Endothelial cell of umbilical vein (primary cell): Measurements from ENCODE around the gene NTF3. TPM values are rescaled to one million over a fixed set of nuclear protein-coding genes. Genes with fewer than 3 reads are reported as not detected.

Experiments
- BruUV-seq: library from RNA; stranded (reverse); fragments of 400-500 nt; replicated peaks from 2 replicates; lab custom pipeline; 2021; lab: Mats Ljungman, UMichigan
- CTCF ChIA-PET: fragments of 300-600, 350-600 bp; sonication (Branson Sonifier 250); formaldehyde crosslinking; loops from one replicate; lab custom pipeline; 2021; ENCODE audit warnings: antibody characterized with exemption, inconsistent platforms; lab: Charles Lee
- POLR2A ChIA-PET: fragments of 300-600, 350-600 bp; sonication (Branson Sonifier 250); formaldehyde crosslinking; loops from one replicate; lab custom pipeline; 2021; ENCODE audit warnings: antibody characterized with exemption, inconsistent platforms; lab: Charles Lee
- DNase-seq: peaks from one replicate; pipeline ENCODE4 v3.0.0-alpha.2; 2011; ENCODE audit warnings: low read depth, low spot score
- FAIRE-seq: peaks from 2 replicates; lab custom pipeline; 2011; peaks lifted over from hg19 to GRCh38; lab: Jason Lieb, UNC
- H2AFZ ChIP-seq: 2 replicates; pipeline ENCODE4 v1.6.0; 2012; ENCODE audit warnings: low read depth, low read length, control low read depth, inconsistent platforms
- H3K27ac ChIP-seq: 2 replicates; pipeline ENCODE4 v1.5.1; 2011; ENCODE audit warnings: low read depth, mild to moderate bottlenecking, control low read depth, low read length, moderate library complexity; ENCODE audit not compliant: insufficient read depth
- H3K27me3 ChIP-seq, 2 experiments: 2 replicates each; pipeline versions ENCODE4 v1.6.0 to v1.6.1; 2011; ENCODE audit warnings: low read length in 2 of 2, mixed read lengths in 1 of 2; ENCODE audit not compliant: control insufficient read depth in 2 of 2, insufficient read depth in 2 of 2
- H3K36me3 ChIP-seq, 2 experiments: 2 replicates in 1 of 2; 3 replicates in 1 of 2; pipeline ENCODE4 v1.5.1; 2011; ENCODE audit warnings: low read length in 2 of 2, mild to moderate bottlenecking in 1 of 2, moderate library complexity in 1 of 2; ENCODE audit not compliant: control insufficient read depth in 2 of 2, insufficient read depth in 2 of 2; ENCODE audit errors: extremely low read depth in 1 of 2
- H3K4me1 ChIP-seq: 3 replicates; pipeline ENCODE4 v1.5.1; 2011; ENCODE audit warnings: mild to moderate bottlenecking, low read length; ENCODE audit not compliant: control insufficient read depth, insufficient read depth; ENCODE audit errors: extremely low read depth
- H3K4me2 ChIP-seq: 2 replicates; pipeline ENCODE4 v1.6.1; 2011; ENCODE audit warnings: low read length, control low read depth, mixed read lengths; ENCODE audit not compliant: insufficient read depth
- H3K4me3 ChIP-seq, 3 experiments: fragments of 200-600 bp in 1 of 3; sonication (generic), shearing (Covaris generic) in 1 of 3; replicated peaks in 1 of 3; 2 replicates each; pipeline ENCODE4 v1.5.1; 2011 to 2016; ENCODE audit warnings: control low read depth in 3 of 3, low read length in 3 of 3, mild to moderate bottlenecking in 2 of 3, inconsistent platforms in 1 of 3, low read depth in 1 of 3, moderate library complexity in 1 of 3; ENCODE audit not compliant: insufficient read depth in 1 of 3
- H3K79me2 ChIP-seq: 2 replicates; pipeline ENCODE4 v1.6.0; 2012; ENCODE audit warnings: low read length, inconsistent platforms; ENCODE audit not compliant: control insufficient read depth, insufficient read depth
- H3K9ac ChIP-seq: replicated peaks from 2 replicates; pipeline ENCODE3; 2011; ENCODE audit warnings: low read length, control low read depth; ENCODE audit not compliant: insufficient read depth; ENCODE audit errors: extremely low read depth
- H3K9me1 ChIP-seq: replicated peaks from 3 replicates; pipeline ENCODE4 v1.6.0; 2011; ENCODE audit warnings: mild to moderate bottlenecking, low read length; ENCODE audit not compliant: control insufficient read depth, insufficient read depth; ENCODE audit errors: extremely low read depth
- H3K9me3 ChIP-seq: replicated peaks from 2 replicates; pipeline ENCODE4 v1.5.1; 2012; ENCODE audit warnings: low read length, inconsistent platforms; ENCODE audit not compliant: control insufficient read depth, insufficient read depth
- H4K20me1 ChIP-seq: replicated peaks from 2 replicates; pipeline ENCODE3; 2011; ENCODE audit warnings: mild to moderate bottlenecking, low read length; ENCODE audit not compliant: control insufficient read depth, insufficient read depth; ENCODE audit errors: extremely low read depth
- EZH2 ChIP-seq: IDR thresholded peaks from 2 replicates; pipeline ENCODE4 v1.6.1; 2012; ENCODE audit warnings: borderline replicate concordance, low read depth, mild to moderate bottlenecking, moderate library complexity, low read length, inconsistent platforms; ENCODE audit not compliant: severe bottlenecking
- FOS ChIP-seq: IDR thresholded peaks from 2 replicates; pipeline ENCODE4 v1.6.1; 2011; ENCODE audit warnings: mild to moderate bottlenecking, low read length, moderate library complexity, borderline replicate concordance; ENCODE audit not compliant: insufficient read depth
- GATA2 ChIP-seq: IDR thresholded peaks from 2 replicates; pipeline ENCODE4 v1.7.0; 2011; ENCODE audit warnings: low read depth, mild to moderate bottlenecking, moderate library complexity, mixed read lengths, low read length; ENCODE audit not compliant: insufficient read length, insufficient read depth
- JUN ChIP-seq: IDR thresholded peaks from 2 replicates; pipeline ENCODE4 v1.6.1; 2011; ENCODE audit warnings: borderline replicate concordance, low read depth; ENCODE audit not compliant: insufficient read length, insufficient read depth
- MAX ChIP-seq: IDR thresholded peaks from 2 replicates; pipeline ENCODE4 v1.6.1; 2011; ENCODE audit not compliant: insufficient read depth, insufficient read length
- MYC ChIP-seq: IDR thresholded peaks from one replicate; pipeline ENCODE4 v1.6.1; 2011; ENCODE audit warnings: mild to moderate bottlenecking, low read depth, low read length
- POLR2A ChIP-seq: IDR thresholded peaks from 2 replicates; pipeline ENCODE4 v1.6.1; 2012; ENCODE audit warnings: low read depth, mild to moderate bottlenecking, control low read depth, low read length
- POLR2AphosphoS5 ChIP-seq: IDR thresholded peaks from 2 replicates; pipeline ENCODE4 v1.6.1; 2012; ENCODE audit warnings: low read depth, mild to moderate bottlenecking, control low read depth, low read length, moderate library complexity; ENCODE audit not compliant: insufficient read depth
- dilution Hi-C: fragments of 300-500 bp; cut with MboI; formaldehyde crosslinking; loops from one replicate; pipeline ENCODE4 v1.15.0; 2019; ENCODE audit warnings: low sequenced_read_pairs; ENCODE audit not compliant: extremely low pct_ligation_motif_present
- intact Hi-C: fragments of 100-400 bp; cut with micrococcal nuclease; formaldehyde crosslinking; loops from one replicate; pipeline ENCODE4 v1.10.0; 2022
- polyA plus RNA-seq, 4 experiments: library from polyadenylated mRNA; depleted of rRNA in 3 of 4; stranded (reverse) in 3 of 4; unstranded in 1 of 4; fragments of >200 nt; gene quantifications; 2 replicates each; pipeline versions ENCODE4 v1.2.1 to v1.2.3, GENCODE V29; 2011 to 2012; ENCODE audit warnings: missing spikeins in 1 of 4
- total RNA-seq: library from RNA; stranded (reverse); gene quantifications from 2 replicates; pipeline ENCODE4 v1.2.3, GENCODE V29; 2021
- TF ChIP-seq, protein P1 (sequence below), 2 donors: IDR thresholded peaks; 1 replicate in 1 of 2; 2 replicates in 1 of 2; pipeline ENCODE4 v1.5.1; 2011; ENCODE audit warnings: low read length in 2 of 2, mild to moderate bottlenecking in 2 of 2, moderate library complexity in 2 of 2, control low read depth in 1 of 2, inconsistent platforms in 1 of 2, low read depth in 1 of 2; ENCODE audit not compliant: insufficient read depth in 1 of 2; ENCODE audit errors: extremely low read depth in 1 of 2

NTF3 gene
- total and polyA plus RNA-seq, 2 donors (not counting 3 experiments of a cell fraction or from before 2014, with no cell fraction given): not detected

- POLR2A ChIA-PET: no interaction called here
- no TSS peak for BruUV-seq
Observed at GRCh38 chr12:5493018-5493417, 61.1 kb downstream of the NTF3 start.

More at GRCh38 chr12:5493018-5493417, 61.1 kb downstream of the NTF3 start:
- dilution Hi-C loops (no loop called here), intact Hi-C loops (no loop called here)
- no peaks in the 10 kb centered on the region for H3K27me3 ChIP-seq
- H3K27ac ChIP-seq: no peak overlapping the region
- no peaks in the 10 kb centered on the region for H3K9me1 ChIP-seq
- FAIRE-seq: no peak
- DNase-seq: no peak
- H3K36me3 ChIP-seq: no peaks in the 10 kb centered on the region
- H2AFZ ChIP-seq: no peak overlapping the region
- H3K4me3 ChIP-seq: no peak overlapping the region
- TF ChIP-seq FOS (no peak), MYC (no peak), GATA2 (no peak), MAX (no peak), JUN (no peak), POLR2AphosphoS5 (no peak), POLR2A (no peak), EZH2 (no peak)
- TF ChIP-seq, protein P1, sequence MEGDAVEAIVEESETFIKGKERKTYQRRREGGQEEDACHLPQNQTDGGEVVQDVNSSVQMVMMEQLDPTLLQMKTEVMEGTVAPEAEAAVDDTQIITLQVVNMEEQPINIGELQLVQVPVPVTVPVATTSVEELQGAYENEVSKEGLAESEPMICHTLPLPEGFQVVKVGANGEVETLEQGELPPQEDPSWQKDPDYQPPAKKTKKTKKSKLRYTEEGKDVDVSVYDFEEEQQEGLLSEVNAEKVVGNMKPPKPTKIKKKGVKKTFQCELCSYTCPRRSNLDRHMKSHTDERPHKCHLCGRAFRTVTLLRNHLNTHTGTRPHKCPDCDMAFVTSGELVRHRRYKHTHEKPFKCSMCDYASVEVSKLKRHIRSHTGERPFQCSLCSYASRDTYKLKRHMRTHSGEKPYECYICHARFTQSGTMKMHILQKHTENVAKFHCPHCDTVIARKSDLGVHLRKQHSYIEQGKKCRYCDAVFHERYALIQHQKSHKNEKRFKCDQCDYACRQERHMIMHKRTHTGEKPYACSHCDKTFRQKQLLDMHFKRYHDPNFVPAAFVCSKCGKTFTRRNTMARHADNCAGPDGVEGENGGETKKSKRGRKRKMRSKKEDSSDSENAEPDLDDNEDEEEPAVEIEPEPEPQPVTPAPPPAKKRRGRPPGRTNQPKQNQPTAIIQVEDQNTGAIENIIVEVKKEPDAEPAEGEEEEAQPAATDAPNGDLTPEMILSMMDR (IDR thresholded peaks at IDR 0.05; ENCODE audit: extremely low read depth in 1 of 2, insufficient read depth in 1 of 2, low read depth in 1 of 2, low read length in 2 of 2): no peak
- no peaks in the 10 kb centered on the region for H3K9me3 ChIP-seq
- CTCF ChIA-PET: interaction anchor here (1.0 kb wide), 1 partner anchor 25 kb away, joined by 3 read pairs; no protein-coding TSS in a partner anchor
- no peak overlapping the region for H3K9ac ChIP-seq
- no peaks in the 10 kb centered on the region for H3K4me1 ChIP-seq
- no peak overlapping the region for H3K4me2 ChIP-seq
- H3K79me2 ChIP-seq: no peaks in the 10 kb centered on the region
- H4K20me1 ChIP-seq: no peaks in the 10 kb centered on the region
